ENCODE measurements around the gene COL25A1.

The COL25A1 gene

DNA sequence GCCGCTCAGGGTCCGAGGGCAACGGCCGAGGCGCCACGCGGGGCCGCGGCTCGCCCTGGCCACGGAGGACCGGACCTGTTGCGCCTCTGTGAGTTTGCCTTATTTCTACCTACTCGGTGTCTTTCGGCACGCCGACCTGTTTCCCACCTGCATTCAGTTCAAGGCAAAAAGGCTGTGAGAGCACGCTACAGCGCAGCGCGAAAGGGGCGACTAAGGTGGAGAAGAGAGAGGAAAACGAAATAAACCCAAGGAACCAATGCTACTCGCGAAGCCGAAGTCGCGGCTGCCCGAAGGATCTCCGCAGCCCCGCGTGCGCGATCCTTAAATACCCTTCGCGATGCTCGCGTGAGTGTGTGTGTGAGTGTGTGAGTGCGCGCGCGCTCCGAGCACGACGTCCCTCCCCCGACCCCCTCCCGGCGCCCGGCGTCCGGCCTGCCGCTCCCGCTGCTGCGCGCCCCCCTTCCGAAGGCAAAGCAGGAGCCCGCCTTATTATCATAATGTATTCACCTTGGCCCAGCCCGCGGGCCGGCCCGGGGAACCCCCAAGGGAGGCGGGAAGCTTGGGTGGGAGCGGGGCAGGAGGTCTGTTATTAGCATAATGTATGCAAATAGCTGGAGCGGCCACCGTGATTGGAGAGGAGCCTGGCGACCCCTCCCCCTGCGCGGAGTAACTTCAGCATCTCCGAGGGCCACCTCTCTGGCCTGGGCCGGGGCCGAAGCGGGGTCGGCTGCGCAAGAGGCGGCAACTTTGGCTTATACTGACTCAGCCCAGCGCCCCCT lies at the start of gene COL25A1:
Gene COL25A1 (minus strand): TSS at position 298 of the 779 bp plus-strand sequence.
- no peak for DNase-seq

DNA sequence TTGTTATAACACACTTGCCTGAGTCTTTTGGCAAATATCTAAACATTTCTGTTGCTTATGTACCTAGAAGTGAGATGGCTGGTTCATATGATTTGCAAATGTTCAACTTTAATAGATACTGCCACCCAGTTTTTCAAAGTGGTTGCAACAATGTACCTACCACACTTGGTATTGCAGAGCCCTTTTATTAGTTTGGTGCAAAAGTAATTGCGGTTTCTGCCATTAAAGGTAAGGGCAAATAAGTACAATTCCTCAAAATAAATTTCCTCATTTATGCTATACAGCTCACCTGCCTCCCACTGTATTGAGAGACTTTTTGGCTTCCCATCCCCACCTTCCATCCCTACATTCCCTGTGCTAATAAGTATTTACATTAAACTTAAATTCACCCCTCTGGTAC lies 47.7 kb upstream of the COL25A1 start:
- DNase-seq = no peak

DNA sequence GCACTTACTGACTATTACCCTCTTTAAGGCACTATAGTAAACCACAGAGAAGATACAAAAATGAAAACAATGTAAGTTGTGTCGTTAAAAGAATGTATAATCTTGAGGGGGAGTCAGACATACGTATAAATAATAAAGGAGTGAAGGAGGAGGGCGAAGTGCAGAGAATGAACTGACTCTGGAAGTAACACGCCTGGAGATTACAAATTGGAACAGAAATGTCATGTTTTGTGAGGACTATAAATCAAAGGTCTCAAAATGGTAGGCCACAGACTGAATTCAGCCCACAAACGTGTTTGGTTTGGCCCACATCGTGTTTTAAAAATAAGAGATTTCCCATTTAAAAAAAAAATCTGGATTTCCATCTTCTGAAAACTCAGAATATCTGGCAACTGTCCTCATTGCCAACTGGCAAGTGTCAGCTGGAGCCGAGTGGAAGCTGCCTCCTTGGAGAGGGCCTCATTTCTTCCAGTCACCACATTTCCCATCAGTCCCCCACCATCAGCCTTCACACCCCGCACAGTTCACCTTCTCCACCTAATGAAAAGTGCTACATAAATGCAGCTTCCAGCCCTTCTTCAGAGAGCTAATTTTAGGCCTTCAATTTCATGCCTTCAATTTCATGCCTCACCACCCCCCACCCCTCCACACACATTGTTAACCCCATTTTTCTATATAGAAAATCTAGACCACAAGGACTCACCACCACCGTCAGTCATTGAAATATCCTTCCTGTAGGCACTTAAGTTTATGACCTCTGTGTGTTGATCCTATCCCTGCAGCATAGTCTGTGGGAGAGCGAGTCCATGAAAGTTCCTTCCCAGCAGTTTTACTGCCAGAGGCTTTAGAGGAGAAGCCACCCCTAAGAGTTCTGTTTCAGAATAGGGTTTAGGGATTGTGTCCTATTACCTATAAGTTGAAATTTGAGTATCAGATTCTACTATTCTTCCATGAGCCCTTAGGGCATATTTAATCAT lies 32.0 kb upstream of the COL25A1 start:
- DNase-seq = no peak

DNA sequence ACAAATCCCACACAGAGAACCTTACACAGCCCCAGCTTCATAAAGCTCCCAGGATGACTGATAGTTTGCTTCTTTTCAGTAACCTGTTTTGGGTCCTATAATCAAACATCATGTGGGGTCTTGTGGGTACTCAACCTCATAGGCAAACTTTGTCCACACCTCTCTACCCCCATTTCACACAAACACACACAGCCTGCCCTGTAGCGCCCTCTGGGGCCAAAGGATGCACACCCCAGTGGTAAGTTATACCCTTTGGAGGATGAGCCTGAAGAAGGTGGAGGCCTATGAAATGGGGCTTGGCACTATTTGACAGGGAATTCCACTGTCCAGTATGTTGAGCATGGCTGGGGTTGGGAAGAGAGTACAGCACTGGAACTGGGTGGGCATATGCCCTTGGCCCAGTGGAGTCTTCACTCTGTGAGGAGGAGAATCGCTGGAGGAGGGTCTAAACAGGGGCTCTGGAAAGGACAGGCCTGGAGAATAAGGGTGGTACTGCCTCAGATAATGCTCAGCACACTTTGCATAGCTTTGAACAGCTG lies 30.5 kb upstream of the COL25A1 start:
- DNase-seq = no peak

DNA sequence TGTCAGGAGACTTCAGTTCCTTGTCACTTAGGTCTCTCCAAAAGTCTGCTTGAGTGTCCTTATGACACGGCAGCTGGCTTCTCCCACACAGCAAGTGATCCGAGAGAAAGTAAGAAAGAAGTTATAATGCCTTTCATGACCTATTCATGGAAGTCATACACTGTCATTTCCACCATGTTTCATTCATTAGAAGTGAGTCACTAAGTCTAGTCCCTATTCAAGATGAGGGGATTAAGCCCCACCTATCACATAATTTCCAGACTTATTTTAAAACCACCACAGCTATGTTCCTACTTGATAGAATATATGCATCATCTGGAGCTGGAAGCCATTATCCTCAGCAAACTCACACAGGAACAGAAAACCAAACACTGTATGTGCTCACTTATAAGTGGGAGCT lies 25.2 kb upstream of the COL25A1 start:
- DNase-seq = no peak

DNA sequence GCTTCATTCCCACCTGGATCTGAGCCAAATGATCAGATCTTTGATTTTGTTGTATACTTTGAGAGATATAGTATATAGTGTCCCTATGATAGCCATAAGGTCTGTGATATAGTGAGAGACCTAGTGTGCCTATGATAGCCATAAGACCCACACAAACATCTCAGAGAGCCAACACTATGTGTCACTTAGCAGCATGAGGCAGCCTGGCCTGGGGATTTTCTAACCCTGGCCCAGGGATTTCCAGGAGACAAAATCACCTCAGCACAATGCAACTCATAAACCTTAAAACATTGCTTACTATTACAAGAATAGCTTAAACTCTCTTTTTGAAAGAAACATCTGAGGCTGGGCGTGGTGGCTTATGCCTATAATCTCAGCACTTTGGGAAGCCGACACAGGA lies 23.2 kb upstream of the COL25A1 start:
- DNase-seq = no peak

DNA sequence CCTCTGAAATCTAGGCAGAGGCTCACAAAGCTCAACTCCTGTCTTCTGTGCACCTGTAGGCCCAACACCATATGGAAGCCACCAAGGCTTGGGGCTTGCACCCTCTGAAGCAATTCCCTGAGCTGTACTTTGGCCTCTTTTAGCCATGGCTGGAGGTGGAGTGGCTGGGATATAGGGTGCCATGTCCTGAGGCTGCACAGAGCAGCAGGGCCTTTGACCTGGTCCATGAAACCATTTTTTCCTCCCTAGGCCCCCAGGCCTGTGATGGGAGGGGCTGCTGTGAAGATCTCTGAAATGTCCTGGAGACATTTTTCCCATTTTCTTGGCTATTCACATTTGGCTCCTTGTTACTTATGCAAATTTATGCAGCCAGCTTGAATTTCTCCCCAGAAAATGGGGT lies 20.9 kb upstream of the COL25A1 start:
- no peak for DNase-seq

DNA sequence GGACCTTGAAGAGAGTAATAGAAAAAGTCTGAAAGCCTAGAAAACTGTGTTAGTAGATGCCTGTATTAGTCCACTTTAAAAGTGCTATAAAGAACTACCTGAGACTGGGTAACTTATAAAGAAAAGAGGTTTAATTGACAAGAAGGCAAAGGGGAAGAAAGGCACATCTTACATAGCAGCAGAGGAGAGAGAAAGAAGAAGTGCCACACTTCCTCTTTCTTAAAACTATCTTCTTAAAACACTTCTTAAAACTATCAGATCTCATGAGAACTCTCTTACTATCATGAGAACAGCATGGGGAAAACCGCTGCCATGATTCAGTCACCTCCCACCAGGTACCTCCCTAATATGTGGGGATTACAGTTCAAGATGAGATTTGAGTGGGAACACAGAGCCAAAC lies 18.8 kb upstream of the COL25A1 start:
- DNase-seq = no peak

DNA sequence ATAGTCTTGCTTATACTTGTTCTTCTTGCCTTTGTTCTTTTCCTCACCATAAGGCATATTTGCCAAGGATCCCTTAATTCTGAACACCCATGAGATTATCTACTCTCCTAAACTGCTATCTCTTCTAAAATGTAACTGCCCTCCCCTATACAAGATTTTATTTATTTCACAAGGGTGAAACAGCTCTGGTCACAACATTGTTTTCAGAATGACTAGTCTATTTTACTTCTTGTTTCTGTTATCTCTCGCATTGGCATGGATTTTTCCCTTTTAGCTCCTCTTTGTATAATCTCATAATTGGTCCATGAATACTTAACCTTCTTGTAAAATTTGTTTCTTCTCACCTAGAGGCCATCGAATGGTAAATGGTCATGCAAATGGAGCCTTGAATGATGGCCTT lies 17.2 kb upstream of the COL25A1 start:
- no peak for DNase-seq

DNA sequence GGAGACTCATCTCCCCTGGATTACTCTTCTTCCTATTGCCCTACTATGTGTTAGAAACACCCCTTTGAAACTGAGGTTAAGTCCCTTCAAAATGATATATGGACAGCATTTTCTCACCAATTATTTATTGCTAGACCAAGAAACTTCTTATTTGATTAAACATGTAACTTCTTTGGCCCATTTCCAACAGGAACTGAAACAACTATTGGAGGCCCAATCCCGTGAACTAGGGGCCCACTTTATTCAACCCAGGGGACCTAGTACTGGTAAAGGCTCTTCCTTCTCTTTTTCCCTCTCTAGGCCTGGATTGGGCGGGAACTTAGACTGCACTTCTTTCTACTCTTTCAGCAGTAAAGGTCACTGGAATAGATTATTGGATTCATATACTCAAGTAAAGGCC lies 16.7 kb upstream of the COL25A1 start:
- no peak for DNase-seq

DNA sequence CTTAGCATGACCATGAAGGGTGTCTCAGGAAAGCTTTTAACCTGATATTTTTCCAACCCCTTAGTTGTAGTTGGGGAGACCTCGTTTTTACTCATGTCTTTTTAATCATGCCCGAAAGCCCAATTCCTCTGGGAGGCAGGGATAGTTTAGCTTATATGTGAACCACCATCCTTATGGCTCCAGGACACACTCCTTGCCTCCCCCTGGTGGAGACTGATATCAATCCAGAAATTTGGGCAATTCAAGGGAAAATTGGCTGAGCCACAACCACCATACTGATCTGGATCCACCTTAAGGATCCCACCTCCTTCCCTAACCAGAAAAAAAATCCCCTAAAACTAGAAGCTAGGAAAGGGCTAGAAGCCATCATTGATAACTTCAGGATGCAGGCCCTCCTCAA lies 13.4 kb upstream of the COL25A1 start:
- DNase-seq = no peak

DNA sequence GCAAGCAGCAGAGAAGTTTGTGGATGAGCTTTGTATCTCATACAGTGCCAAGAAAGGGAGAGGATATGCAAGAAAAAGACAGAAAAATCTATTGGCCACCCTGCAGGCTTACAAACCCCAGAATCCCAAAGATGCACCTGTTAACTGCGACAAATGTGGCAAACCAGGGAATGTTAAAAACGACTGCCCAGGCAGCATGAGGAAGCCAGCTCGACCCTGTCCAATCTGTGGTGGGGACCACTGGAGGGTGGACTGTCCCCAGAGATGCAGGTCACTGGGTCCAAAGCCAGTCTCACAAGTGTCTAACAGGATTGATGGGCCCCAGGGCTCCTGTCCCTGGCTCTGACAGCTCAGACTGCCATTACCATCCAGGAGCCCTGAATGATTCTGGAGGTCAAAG lies 12.9 kb upstream of the COL25A1 start:
- DNase-seq = no peak

DNA sequence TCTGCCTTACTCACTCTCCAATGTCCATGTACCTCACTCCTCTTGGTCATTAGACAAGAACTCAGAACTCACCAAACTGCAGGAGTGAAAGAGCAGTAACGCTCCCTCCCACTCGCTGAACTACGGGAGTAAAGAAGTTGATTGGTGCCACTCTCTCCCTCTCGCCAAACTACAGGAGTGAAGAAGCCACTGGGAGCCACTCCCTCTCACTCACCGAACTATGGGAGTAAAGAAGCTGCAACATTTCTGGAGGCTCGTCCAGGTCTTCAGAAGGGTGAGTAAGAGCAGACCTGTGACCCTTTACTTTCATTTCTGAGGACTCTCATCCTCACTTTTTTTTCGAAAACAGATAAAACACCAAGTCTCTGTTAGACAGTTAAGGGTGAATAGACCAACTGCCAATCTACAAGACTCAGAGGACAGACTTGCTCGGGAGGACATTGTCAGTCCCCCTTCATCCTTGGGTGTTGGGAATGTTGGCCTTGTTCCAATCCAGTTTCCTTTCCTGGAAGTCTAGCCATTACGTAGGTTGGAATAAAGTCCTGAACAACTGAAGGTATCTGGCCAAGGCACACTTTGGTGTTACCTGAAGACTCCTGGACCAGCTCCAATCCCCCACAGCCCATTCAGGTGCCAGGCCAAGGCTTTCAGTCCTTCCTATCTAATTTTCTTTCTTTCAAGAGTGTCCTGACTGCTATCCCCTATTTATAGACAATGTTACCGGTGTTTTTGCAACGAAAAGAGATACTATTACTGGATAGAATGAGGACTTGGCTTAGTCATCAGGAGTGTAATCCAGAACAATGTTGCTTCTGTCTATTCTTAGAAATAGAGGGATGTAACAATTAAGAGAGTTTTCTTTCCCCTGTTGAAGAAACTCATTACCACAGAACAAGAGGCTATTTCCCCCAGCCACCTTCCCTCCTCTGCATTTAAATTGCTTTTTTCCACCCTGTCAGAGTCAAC lies 11.0 kb upstream of the COL25A1 start:
- no peak for DNase-seq

DNA sequence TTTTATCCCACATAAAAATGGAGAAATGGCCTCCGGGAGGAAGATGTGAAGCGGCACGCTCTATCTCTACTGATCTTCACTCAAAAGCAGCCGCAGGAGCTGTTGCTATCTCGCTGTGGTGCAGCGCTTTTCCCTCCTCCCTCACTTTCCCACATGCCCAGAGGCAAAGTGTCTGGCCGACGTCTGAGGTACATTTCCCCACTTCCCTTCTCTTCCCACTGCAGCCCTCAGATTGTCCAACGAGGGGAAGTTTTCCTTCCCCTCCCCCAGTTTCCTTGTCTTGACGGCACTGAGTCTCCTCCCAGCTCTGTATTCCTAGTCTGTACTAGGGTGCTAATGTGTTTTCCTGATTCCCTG lies 660 bp upstream of the COL25A1 start:
- no peak for DNase-seq

DNA sequence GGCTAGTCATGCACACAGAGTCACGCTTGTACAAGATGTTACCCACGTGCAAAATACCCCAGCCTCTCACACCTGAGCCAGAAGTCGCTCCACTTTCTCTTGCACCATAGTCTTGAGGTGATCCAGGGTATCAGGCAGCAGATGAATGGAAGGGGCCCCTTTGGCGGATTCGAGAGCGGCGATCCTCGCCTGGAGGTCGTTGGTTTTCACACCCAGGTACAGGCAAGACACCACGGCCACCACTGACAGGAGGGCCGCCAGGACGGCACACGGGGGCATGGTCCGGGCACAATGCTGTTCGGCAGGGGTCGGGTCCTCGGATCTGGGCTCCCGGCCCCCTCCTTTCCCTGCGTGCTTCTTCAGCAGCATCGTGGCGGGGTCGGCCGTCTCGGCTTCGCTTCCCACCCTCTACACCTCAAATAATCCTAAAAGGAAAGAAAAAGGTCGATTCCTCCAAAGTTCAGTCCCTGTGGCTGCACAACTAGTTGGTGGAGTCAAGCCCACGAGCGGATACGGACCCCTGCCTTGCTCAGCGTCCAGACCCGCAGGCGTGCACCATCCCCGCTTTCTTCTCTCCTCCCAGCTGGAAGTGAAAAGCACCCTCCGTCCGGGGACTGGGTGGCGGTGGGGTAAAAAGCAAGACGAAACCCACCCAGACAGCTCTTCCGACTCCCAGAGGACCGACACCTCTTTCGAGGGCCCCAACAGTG lies 652 bp downstream of the COL25A1 start:
- DNase-seq = no peak

DNA sequence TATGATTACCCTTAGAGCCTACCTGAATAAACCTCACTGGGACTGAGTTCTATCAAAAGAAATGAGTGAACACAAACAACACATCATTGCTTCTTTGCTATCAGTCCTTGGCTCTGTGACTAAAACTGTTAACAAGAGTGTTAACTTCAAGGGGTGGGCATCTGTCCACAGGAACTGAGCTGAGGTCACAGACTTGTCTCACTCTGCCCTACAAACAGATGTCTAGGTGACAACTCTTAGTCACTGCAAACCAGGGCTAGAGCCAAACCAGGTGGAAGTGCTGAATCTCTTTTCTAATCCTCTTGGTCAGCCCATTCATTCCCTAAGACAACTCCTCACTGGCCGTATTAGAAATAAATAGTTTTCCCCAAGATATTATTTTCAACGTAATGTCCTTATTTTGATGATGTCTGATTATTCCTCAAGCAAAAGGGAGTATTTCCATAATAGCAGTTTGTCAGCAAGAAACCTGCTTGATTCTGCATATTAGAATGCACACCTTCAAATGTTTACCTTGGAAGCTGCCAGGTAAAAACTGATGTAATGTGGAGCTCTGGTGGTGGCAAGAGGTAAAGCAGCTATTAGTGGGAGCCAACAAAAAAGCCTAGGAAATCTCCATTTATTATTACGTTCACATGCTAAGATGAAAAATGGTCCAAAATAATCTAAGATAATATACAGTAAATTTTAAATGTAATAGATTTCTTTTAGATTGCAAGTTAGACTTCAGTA lies 4.0 kb downstream of the COL25A1 start:
- peak; percentile 12 for DNase-seq

DNA sequence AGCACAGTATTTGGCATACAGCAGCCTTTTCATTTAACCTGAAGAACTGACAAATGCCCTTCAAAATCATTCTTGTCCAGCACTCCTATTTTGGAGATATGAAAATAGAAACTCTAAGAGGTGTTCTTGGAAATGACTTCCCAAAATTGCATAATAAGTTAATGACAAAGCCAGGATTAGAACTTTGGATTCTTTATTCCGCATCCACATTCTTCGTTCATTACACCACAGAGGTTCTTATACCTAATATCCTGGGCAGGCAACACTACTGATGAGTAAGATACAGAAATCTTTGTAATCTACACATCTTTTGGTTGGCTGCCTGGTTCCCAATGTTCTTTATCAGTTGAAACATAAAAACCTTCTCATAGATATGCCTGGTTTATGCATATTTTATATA lies 5.9 kb downstream of the COL25A1 start:
- DNase-seq = no peak

DNA sequence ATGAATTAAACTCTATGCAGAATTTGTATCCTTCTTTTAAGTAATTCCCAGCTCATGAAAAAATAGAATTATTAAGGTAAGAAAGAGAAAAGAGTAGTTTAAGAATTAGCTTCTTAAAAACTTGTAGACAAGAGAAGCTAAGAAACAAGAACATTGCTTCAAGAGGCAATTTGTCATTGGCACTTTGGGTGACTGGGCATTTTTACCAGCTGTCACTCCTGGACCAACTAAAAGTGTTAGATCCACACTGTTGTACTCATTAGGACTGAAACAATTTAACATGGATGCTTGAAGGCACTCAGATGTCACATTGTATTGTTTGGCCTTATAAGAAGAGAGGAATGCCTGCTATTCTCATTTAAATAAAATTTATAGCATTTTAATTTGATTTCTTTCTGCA lies 7.4 kb downstream of the COL25A1 start:
- DNase-seq = no peak

DNA sequence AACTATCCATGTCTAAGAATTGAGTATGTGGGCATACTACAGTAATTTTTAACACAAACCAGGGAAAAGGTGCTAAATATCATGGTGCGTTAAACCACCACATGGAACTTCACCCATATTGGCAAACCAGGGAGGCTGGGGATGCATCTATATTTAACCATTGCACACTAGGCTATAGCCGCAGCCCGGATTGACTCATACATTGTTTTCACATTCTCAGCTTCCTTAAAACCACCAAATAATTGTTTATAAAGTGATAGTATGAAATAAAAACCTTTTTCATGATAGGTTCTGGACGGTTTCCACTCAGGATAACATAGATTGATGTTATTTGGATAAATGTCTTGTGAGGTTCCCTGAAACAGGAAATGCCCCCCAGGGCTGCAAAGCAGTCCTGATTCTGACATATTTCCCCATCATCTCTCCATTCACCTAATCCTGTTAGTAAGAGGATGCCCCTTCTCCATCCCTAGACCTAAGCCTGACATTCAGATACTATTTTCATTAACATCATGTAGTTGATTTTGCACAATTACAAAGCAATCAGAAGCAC lies 7.9 kb downstream of the COL25A1 start:
- DNase-seq = no peak

DNA sequence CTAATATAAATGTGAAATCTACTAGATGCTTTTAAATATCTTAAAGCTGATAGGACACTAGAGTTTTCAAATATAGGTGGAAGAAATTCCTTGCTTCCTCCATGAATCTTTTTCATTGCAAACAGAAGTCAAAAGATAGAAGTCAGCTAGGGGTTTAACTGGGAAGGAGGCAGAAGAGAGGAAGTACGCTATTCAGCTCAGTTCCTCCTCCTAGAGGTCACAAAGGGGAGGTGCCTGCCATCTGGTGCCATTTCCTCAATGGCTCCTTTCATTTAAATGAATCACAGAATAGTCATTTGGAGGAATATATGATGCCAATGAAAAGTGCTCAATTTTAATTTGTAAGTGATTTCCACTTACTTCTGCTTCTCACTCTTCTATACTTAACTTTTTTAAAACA lies 8.5 kb downstream of the COL25A1 start:
- DNase-seq = no peak

DNA sequence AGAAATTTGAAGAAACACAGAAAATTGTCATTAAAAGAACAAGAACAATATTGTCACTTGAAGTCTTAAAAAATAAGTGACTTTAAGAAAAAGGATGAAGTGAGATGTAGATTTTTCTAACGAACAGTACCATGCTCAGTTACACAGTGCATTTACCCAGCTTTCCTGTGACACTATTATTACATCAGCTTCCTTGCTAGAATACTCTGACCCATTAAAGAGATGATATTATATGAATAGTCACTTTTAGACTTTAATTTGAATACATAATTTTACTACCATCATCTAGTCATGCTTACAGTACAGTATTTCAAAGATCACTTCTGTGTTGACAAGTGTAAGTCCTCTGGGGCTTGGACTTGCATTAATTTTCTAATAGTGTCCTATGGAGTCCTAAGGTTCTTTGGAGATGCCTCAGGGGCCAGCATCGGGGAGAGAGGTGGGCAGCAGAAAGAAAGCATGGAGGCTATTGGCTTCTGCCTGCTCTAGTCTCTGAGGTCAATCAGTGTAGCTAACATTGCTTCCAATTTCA lies 10.7 kb downstream of the COL25A1 start:
- DNase-seq = no peak
